Caco-2 (cell line): ENCODE results near the gene USP1. TPM values are rescaled to one million over a fixed set of nuclear protein-coding genes. Genes with fewer than 3 reads are reported as not detected.
A peak's percentile ranks its signal among the peaks of the same experiment; 100 is the strongest.

Experiments used
- BruUV-seq: library from RNA; stranded (reverse); fragments of 400-500 nt; replicated peaks from 2 replicates; lab custom pipeline; 2021; lab: Mats Ljungman, UMichigan
- CTCF ChIA-PET: fragments of 300-600 bp; sonication (Branson Sonifier 250); formaldehyde crosslinking; loops from one replicate; lab custom pipeline; 2022; ENCODE audit warnings: antibody characterized with exemption; lab: Charles Lee
- POLR2A ChIA-PET: fragments of 300-600 bp; sonication (Branson Sonifier 250); formaldehyde crosslinking; loops from one replicate; lab custom pipeline; 2022; ENCODE audit warnings: antibody characterized with exemption; lab: Charles Lee
- DNase-seq, 2 experiments: peaks; one replicate each; pipeline versions ENCODE4 v3.0.0 to v3.0.0-alpha.2; 2020 to 2022
- H3K27me3 ChIP-seq: replicated peaks from 2 replicates; pipeline ENCODE4 v1.6.0; 2011; ENCODE audit warnings: low read length; ENCODE audit not compliant: control insufficient read depth, insufficient read depth
- H3K36me3 ChIP-seq: 2 replicates; pipeline ENCODE4 v1.5.1; 2011; ENCODE audit warnings: low read length; ENCODE audit not compliant: control insufficient read depth, insufficient read depth
- H3K4me1 ChIP-seq: fragments of 250-450 bp; sonication (Bioruptor Pico); 2 replicates; pipeline ENCODE4 v1.5.1; 2020; ENCODE audit warnings: mild to moderate bottlenecking
- H3K4me3 ChIP-seq: 2 replicates; pipeline ENCODE4 v1.5.1; 2011; ENCODE audit warnings: low read depth, mild to moderate bottlenecking, control low read depth, low read length
- H3K9me3 ChIP-seq: fragments of 250-450 bp; sonication (Bioruptor Pico); 2 replicates; pipeline ENCODE4 v1.5.1; 2020; ENCODE audit warnings: mild to moderate bottlenecking, moderate library complexity
- H3K27ac Mint-ChIP-seq: one replicate; pipeline ENCODE4 v1.8.0; 2022; ENCODE audit warnings: mixed read lengths; ENCODE audit not compliant: unreplicated experiment
- H3K27me3 Mint-ChIP-seq: one replicate; pipeline ENCODE4 v1.8.0; 2022; ENCODE audit warnings: mixed read lengths; ENCODE audit not compliant: insufficient read depth, unreplicated experiment
- H3K36me3 Mint-ChIP-seq: one replicate; pipeline ENCODE4 v1.8.0; 2022; ENCODE audit warnings: mild to moderate bottlenecking, mixed read lengths; ENCODE audit not compliant: insufficient read depth, unreplicated experiment
- H3K4me1 Mint-ChIP-seq: one replicate; pipeline ENCODE4 v1.8.0; 2022; ENCODE audit warnings: low read depth, mixed read lengths; ENCODE audit not compliant: unreplicated experiment
- H3K4me3 Mint-ChIP-seq: one replicate; pipeline ENCODE4 v1.8.0; 2022; ENCODE audit warnings: mild to moderate bottlenecking, moderate library complexity, mixed read lengths; ENCODE audit not compliant: unreplicated experiment
- H3K9me3 Mint-ChIP-seq: one replicate; pipeline ENCODE4 v1.8.0; 2022; ENCODE audit warnings: mixed read lengths; ENCODE audit not compliant: unreplicated experiment
- intact Hi-C: fragments of 100-400 bp; cut with micrococcal nuclease; formaldehyde crosslinking; loops from one replicate; pipeline ENCODE4 v1.10.0; 2022; ENCODE audit not compliant: unreplicated experiment
- total RNA-seq: library from RNA; stranded (reverse); gene quantifications from 2 replicates; pipeline ENCODE4 v1.2.3, GENCODE V29; 2022
- TF ChIP-seq, protein P1 (sequence below), 2 experiments: fragments of 200-600 bp in 1 of 2; IDR thresholded peaks; 1 replicate in 1 of 2; 2 replicates in 1 of 2; pipeline versions ENCODE4 v1.5.1 to v1.8.0; 2011 to 2022; ENCODE audit warnings: antibody characterized with exemption in 1 of 2, control low read depth in 1 of 2, inconsistent platforms in 1 of 2, low read depth in 1 of 2, low read length in 1 of 2, mild to moderate bottlenecking in 1 of 2, moderate library complexity in 1 of 2; ENCODE audit not compliant: insufficient read depth in 1 of 2, severe bottlenecking in 1 of 2, unreplicated experiment in 1 of 2

USP1 gene
- total RNA-seq, 1 experiment from 2014 or later = 39.3 TPM

- no peak for DNase-seq
- Histone ChIP-seq H3K4me1 (no peaks in the 10 kb centered on the region; the same call in none of the 2 replicates), H3K4me3 (peak overlapping the region; percentile 65), H3K36me3 (no peaks in the 10 kb centered on the region), H3K9me3 (no peaks in the 10 kb centered on the region), H3K27me3 (no peaks in the 10 kb centered on the region)
- ChIA-PET CTCF (interaction anchor here (0.6 kb wide), 1 partner anchor 291 kb away, joined by 3 read pairs; no protein-coding TSS in a partner anchor), POLR2A (interaction anchor here (0.6 to 1.2 kb wide), 4 partner anchors 142 to 280 kb away, joined by 3 read pairs; no protein-coding TSS in a partner anchor)
- Mint-ChIP-seq H3K4me1 (peaks cover 8% of the 10 kb centered on the region), H3K9me3 (peaks cover 9% of the 10 kb centered on the region), H3K4me3 (peak overlapping the region; percentile 71), H3K27me3 (no peaks in the 10 kb centered on the region), H3K27ac (peak overlapping the region; percentile 92), H3K36me3 (peaks cover 23% of the 10 kb centered on the region)
- intact Hi-C loops = loop anchor here (1.0 kb wide), 1 partner anchor 49 kb away; no protein-coding TSS in a partner anchor
- TF ChIP-seq, protein P1, sequence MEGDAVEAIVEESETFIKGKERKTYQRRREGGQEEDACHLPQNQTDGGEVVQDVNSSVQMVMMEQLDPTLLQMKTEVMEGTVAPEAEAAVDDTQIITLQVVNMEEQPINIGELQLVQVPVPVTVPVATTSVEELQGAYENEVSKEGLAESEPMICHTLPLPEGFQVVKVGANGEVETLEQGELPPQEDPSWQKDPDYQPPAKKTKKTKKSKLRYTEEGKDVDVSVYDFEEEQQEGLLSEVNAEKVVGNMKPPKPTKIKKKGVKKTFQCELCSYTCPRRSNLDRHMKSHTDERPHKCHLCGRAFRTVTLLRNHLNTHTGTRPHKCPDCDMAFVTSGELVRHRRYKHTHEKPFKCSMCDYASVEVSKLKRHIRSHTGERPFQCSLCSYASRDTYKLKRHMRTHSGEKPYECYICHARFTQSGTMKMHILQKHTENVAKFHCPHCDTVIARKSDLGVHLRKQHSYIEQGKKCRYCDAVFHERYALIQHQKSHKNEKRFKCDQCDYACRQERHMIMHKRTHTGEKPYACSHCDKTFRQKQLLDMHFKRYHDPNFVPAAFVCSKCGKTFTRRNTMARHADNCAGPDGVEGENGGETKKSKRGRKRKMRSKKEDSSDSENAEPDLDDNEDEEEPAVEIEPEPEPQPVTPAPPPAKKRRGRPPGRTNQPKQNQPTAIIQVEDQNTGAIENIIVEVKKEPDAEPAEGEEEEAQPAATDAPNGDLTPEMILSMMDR (IDR thresholded peaks at IDR 0.05; ENCODE audit: insufficient read depth in 1 of 2, low read depth in 1 of 2, low read length in 1 of 2, severe bottlenecking in 1 of 2, unreplicated experiment in 1 of 2) = no peak
- TSS peak; percentile 81 for BruUV-seq
Observed at GRCh38 chr1:62435231-62436038, 1.4 kb upstream of the USP1 start.

DNA sequence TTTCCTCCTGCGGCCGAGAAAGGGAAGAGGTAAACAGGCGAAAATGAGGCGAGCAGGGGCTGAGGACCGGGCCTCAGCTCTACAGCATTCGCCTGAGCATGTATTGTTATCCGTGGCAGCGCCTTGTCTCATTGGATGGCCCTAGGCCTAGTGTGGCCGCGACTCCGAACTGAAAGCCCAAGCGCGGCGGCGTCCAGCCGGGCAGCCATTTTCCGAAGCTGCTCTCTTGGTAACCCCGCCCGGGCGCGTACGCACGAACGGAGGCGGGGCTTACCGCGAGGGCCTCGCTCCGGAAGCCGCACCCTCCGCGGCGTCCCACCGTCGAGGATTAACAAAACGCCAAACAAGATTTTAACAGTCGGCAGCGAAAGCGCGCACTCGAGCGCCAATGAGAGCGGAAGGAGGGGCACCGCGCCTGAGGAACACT, 797 bp upstream of the USP1 start:
- peak overlapping the region; percentile 65 for H3K4me3 ChIP-seq
- Mint-ChIP-seq H3K27me3 (no peaks in the 10 kb centered on the region), H3K36me3 (peaks cover 28% of the 10 kb centered on the region), H3K4me3 (peak overlapping the region; percentile 71), H3K27ac (peak overlapping the region; percentile 92), H3K4me1 (peaks cover 8% of the 10 kb centered on the region), H3K9me3 (peaks cover 9% of the 10 kb centered on the region)
- peak in 1 of 2 experiments; percentile 94 for DNase-seq
- ChIA-PET POLR2A (interaction anchor here (0.5 to 1.2 kb wide), 6 partner anchors 12 to 281 kb away, joined by 3 read pairs; no protein-coding TSS in a partner anchor), CTCF (interaction anchor here (0.6 kb wide), 1 partner anchor 290 kb away, joined by 3 read pairs; no protein-coding TSS in a partner anchor)
- H3K9me3 ChIP-seq = no peaks in the 10 kb centered on the region
- no peaks in the 10 kb centered on the region; the same call in none of the 2 replicates for H3K4me1 ChIP-seq
- no peaks in the 10 kb centered on the region for H3K27me3 ChIP-seq
- TF ChIP-seq, protein P1 (IDR thresholded peaks at IDR 0.05; ENCODE audit: insufficient read depth in 1 of 2, low read depth in 1 of 2, low read length in 1 of 2, severe bottlenecking in 1 of 2, unreplicated experiment in 1 of 2) = no peak
- no TSS peak for BruUV-seq
- H3K36me3 ChIP-seq = no peaks in the 10 kb centered on the region
- intact Hi-C loops = loop anchor here (1.0 kb wide), 1 partner anchor 50 kb away; no protein-coding TSS in a partner anchor

DNA sequence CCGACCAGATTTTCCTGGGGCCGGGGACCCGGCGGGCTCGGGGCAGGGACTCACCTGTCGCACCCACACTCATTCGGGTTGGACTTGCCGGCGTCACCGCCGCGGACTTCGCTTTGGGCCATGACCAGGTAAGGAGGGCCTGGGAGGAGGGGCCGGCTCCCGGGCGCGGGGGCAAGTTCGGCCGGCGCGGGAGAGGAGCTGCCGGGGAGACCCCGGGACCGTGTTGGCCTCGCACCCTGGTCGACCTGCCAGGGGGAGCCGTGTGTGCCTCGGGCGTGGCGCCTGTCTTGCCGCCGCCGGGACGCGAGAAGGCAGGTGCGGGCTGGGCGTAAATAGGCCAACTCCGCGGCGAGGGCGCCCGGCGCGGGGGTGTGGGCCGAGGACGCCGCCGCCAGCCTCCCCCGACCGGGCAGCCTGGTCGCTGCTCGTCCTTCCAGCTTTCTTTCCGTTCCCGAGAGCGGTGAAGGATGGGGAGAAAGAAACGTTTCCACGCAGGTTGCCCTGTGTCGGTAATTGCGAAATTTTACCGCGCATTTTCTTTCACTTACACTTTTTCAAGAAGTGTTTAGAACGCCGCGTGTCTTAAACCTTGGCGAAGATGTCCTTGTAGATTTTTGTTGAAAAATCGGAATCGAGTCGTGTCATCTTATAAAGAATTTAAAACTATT, 558 bp downstream of the USP1 start:
- POLR2A ChIA-PET = no interaction called here
- H3K4me1 Mint-ChIP-seq = peaks cover 8% of the 10 kb centered on the region

More for the DNA sequence above, 558 bp downstream of the USP1 start:
- DNase-seq = no peak
- Histone ChIP-seq H3K4me3 (peak overlapping the region; percentile 83), H3K9me3 (no peaks in the 10 kb centered on the region), H3K27me3 (no peaks in the 10 kb centered on the region), H3K36me3 (no peaks in the 10 kb centered on the region), H3K4me1 (no peaks in the 10 kb centered on the region; the same call in none of the 2 replicates)
- no peaks in the 10 kb centered on the region for H3K27me3 Mint-ChIP-seq
- H3K27ac Mint-ChIP-seq = peak overlapping the region; percentile 92
- peak overlapping the region; percentile 71 for H3K4me3 Mint-ChIP-seq
- TF ChIP-seq, protein P1 (IDR thresholded peaks at IDR 0.05; ENCODE audit: insufficient read depth in 1 of 2, low read depth in 1 of 2, low read length in 1 of 2, severe bottlenecking in 1 of 2, unreplicated experiment in 1 of 2) = no peak
- CTCF ChIA-PET = no interaction called here
- H3K9me3 Mint-ChIP-seq = peaks cover 9% of the 10 kb centered on the region
- intact Hi-C loops = no loop called here
- H3K36me3 Mint-ChIP-seq = peaks cover 41% of the 10 kb centered on the region
- no TSS peak for BruUV-seq
